COR-L47 (cell line): Measurements from ENCODE around the gene TCF12.

Experiments
- DNase-seq: peaks from one replicate; lab custom pipeline; 2025; lab: John Stamatoyannopoulos, UW

TCF12 gene

GRCh38 chr15:56918046-56918938, at the start of gene TCF12:
Gene TCF12 (plus strand): TSS chr15:56918644. CDS start chr15:56919914, 1,270 bp downstream.
- peak; percentile 96 for DNase-seq

GRCh38 chr15:56869573-56869972, 48.9 kb upstream of the TCF12 start:
- DNase-seq = peak; percentile 13

- DNase-seq = no peak
These were observed 47.3 kb upstream of the TCF12 start for GRCh38 chr15:56871185-56871584.

- DNase-seq = no peak
These were observed 46.6 kb upstream of the TCF12 start for GRCh38 chr15:56871867-56872266.

DNA sequence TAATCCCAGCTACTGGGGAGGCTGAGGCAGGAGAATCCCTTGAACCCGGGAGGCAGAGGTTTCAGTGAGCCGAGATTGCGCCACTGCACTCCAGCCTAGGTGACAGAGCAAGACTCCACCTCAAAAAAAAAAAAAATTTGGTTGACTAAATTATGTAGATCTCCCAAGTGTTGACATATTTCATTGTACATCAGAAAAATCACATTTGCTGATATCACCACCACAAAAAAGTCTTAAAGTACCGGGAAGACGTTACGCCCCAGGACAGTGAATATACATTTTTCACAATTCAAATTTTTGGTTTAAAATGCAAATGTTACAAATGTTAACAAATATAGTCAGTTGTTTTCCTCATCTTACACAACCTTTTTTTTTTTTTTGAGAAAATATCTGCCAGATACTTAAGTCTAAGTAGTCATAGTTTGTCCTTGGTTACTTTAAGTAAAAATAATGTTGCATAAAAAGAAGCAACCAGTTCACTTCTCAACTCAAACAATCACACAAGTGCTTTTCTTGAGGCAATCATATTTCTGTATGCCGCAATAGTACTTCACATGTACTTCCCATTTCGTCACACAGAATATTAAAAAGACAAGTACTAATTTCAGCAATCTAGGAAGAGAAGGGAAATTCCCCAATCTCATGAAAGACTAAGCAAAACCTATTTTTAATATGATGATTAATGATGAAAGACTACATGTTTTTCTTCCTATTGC, 41.0 kb upstream of the TCF12 start:
- no peak for DNase-seq

GRCh38 chr15:56879502-56879901, 38.9 kb upstream of the TCF12 start:
- no peak for DNase-seq

DNA sequence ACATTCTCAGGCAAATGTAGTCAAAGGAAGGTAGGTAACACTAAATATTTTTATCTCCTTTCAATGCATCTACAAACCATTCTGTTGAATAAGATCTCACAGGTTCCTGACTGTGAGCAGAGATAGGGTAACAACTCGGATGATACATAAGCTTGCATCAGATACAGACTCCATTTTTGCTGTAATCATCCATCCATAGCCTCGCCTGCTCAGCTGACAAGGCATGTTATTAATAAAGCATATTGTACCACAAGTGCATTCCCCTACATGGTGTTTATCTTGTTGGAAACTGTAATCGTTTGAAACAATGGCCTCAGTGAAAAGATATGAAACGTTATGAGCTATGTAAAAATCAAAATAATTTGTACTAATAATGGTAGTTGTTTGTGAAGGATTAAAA, 35.4 kb upstream of the TCF12 start:
- DNase-seq = no peak

GRCh38 chr15:56886363-56886931, 32.0 kb upstream of the TCF12 start:
- no peak for DNase-seq

DNA sequence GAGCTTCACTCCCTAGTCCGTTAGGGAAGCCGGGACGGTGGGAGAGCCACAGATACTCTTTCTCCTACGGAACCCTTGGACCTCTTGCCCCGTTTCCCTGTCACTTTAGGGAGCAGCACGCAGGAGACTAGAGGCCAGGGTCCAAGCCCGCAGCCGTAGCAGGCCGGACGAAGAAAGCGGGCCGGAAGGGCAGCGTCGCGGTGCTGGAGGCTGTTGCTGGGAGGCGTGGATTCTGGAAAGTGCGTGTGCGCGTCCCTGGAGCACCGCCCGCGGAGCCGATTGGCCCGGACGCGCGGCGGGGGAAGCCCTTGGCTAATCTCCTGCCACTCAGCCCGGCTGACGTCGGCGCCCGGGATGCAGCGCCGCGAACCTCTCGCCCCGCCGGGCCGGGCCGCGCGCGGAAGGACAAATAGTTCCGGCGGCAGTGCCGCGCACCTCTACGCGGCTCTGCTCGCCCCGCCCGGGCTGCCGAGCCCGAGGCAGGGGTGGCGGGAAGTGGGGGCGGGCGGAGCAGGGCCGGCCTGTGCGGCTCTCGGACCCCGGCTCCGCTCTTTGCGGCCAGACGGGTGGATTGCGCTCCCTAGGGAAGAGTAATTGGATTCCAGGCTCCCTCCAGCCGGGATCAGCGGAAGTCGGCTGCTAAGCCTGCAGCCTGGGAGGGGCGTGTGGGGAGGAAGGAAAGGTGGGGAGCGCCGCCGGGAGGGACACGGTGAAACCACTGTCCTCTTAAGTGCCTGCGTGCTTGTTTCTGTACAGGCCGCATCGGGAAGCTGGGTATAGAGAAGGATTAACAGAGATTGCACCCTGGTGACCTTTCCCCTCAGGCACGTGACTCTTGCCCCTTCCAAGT, 31.3 kb upstream of the TCF12 start:
- peak; percentile 96 for DNase-seq

DNA sequence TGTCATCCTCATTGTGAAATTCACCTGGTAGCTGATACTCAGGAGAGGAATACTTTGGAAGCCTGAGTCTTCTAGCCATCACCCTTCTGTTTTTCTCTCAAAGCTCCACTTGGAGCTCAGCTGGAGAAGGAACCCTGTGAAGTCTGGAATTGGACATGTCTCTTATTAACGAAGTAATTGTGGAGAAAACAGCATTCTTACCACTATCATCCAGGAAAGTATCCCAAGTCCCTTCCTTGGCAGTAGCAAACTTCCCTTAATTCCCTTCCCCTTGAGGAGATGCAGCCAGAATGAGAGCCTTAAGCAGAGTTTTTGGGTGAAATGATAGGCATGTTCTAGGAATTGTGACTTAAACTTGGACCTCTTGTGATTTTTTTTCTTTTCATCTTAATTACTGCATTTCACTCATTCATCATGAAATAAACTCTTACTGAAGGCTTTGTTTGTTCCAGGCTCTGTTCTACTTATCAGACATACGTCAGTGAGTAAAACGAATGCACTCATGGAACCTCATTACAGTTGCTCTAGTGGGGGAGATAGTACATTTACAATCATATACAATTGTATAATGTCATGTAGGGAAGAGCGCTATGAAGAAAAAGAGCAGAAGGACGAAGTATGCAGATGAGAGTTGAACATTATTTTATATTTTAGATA, 30.5 kb upstream of the TCF12 start:
- no peak for DNase-seq

GRCh38 chr15:56890038-56890437, 28.4 kb upstream of the TCF12 start:
- no peak for DNase-seq

DNA sequence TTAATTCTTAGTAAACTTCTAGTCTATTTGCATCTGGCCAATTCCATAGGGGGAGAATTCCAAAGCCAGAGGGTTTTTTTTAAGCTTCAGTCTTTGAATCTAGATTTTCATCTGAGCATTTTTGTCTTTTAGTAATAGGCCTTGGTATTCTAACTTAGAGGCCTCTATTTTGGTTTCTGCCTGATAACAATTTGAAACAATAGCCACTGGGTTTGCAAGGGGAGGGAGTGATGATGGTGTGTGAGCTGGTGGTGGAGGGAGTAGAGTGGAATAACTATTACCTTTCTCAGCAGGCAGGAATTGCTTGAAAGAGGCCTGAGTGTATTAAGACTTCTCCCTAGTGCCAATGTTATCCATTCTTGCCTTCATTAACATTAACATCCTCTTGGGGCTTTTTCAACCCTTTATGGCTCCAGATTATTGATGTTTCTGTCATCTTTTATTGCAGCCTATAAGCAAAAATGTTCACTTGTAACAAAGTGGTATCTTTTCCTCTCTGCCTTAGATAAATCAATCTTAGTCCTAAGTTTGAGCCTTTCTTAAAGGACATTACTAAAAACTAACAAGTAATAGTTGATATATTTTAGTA, 26.5 kb upstream of the TCF12 start:
- no peak for DNase-seq

DNA sequence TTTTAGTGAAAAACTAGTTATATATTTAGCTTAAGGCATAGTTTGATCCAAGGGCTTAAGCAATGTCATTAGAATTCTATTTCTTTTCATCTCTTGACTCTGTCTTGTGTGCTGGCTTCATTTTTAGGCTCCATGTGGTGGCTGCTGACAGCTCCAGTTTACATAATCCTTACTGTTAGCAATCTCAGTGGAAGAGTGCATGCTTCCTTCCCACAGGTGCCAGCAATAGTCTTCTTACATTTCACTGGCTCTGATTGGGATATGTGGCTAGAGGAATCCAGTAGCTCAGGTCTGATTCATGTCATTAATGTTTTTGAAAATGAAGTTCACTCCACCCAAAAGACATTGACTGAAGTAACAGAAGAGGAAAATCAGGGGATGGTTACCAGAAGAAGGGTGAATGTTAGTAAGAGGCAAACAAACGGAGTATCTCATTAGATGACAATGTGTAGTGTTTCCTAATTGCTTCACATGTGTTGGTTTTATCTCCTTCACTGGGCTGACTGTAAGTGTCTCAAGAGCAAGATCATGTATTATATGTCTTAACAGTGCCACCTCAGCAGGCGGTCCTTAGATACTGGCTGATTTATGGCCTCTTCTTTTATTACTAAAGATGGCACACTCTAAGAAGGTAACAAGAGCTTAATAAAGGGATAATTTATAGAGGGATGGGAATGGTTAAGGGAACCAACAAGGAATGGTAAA, 25.6 kb upstream of the TCF12 start:
- DNase-seq = no peak

DNA sequence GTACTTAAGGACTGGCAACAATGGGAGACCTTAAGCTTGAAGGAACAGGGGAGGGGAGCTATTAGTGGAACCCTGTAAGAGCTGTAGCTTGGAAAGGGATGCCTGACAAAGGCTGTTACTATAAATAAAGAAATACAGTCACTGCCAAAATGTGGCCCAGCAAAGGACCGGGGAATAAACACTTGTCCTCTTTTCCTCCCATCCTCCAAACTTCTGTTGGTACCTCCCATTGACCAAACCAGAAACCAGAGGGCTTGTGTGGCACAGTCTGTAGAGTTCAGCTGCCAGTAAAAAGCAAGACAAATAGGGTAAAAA, 25.1 kb upstream of the TCF12 start:
- DNase-seq = no peak

- DNase-seq = no peak
These were observed 23.8 kb upstream of the TCF12 start for GRCh38 chr15:56894601-56895000.

GRCh38 chr15:56901931-56902330, 16.5 kb upstream of the TCF12 start:
- DNase-seq = no peak

DNA sequence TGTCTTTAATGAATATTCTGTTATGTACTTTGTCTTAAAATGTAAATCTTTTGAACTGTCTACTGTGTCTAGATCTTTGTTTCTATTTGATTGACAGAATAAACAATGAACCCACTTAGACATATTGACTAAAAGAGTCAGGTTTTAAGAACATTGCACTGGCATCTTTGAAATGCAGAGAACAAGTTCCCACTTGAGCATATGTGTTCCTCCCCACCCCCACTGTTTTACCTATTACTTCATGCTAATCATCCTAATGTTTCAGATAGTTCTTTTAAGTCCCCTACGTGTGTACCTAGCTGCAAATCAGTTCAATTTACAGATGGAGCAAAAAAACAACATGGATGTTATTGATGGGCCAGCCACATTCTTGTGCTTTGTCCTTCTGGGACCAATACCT, 11.7 kb upstream of the TCF12 start:
- DNase-seq = no peak

DNA sequence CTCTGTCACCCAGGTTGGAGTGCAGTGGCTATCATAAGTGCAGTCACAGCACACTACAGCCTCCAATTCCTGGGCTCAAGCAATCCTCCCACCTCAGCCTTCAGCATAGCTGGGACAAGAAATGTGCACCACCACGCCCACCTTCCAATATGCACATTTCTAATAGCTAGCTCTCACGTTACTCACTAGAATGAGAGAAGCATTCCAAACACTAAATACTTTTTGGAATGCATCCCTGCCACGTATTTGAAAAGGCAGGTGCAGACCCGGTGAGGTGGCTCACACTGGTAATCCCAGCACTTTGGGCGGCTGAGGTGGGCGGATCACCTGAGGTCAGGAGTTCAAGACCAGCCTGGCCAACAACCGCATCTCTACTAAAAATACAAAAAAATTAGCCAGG, 7.6 kb upstream of the TCF12 start:
- no peak for DNase-seq

GRCh38 chr15:56913241-56913640, 5.2 kb upstream of the TCF12 start:
- no peak for DNase-seq

DNA sequence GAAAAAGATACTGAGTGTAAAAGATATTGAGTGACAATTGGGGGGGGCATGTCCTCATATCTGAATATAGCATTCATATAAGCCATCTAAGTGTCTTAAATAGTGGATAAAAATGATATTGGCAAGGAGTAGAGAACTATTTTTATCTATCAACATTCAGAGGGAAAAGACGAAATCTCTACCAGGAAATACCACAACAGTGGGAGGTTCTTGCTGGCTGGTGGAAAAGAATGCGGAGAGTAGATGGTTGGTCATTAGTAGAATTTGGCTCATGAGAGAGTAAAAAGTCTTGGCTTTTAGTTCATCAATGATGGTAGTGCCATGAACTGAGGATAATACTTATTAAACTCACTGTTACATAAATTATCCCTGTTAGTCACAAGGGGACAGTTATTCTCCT, 4.8 kb upstream of the TCF12 start:
- no peak for DNase-seq

DNA sequence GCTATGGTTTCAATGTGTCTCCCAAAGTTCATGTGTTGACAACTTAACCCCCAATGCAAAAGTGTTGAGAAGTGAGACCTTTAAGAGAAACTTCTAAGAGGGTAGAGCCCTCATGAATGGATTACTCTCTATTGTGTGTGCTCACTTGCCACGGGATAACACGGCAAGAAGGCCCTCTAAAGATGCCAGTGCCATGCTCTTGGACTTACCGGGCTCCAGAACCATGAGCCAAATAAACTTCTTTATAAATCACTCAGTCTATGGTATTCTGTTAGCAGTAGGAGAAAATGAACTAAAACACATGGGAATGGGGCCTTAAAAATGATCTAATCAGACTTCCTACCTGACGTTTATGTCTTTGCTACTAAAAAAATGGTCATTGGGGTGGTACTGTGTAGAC, 2.6 kb upstream of the TCF12 start:
- no peak for DNase-seq
